Sigmoid colon (tissue), 4 donors: ENCODE data around the gene DEPDC1.

ENCODE experiments used
- EP300 ChIP-seq, 4 donors: sonication (generic); formaldehyde crosslinking; IDR thresholded peaks; one replicate each; pipeline ENCODE4 v1.6.1; 2017; ENCODE audit warnings: antibody characterized with exemption in 4 of 4
- POLR2A ChIP-seq, 2 donors: fragments of 450-650 bp; IDR thresholded peaks; one replicate each; pipeline ENCODE4 v1.6.1; 2016; ENCODE audit warnings: antibody characterized with exemption in 2 of 2, mild to moderate bottlenecking in 2 of 2, moderate library complexity in 2 of 2
- POLR2AphosphoS5 ChIP-seq, 4 donors: sonication (generic); formaldehyde crosslinking; IDR thresholded peaks; one replicate each; pipeline ENCODE4 v1.6.1; 2017; ENCODE audit warnings: antibody characterized with exemption in 4 of 4
- TF ChIP-seq, protein P1 (sequence below), 4 experiments: fragments of 450-650 bp in 3 of 4; fragments of 200-600 bp in 1 of 4; IDR thresholded peaks; one replicate each; pipeline ENCODE4 v1.5.1; 2016 to 2019; ENCODE audit warnings: antibody characterized with exemption in 4 of 4, mild to moderate bottlenecking in 3 of 4, moderate library complexity in 2 of 4

DNA sequence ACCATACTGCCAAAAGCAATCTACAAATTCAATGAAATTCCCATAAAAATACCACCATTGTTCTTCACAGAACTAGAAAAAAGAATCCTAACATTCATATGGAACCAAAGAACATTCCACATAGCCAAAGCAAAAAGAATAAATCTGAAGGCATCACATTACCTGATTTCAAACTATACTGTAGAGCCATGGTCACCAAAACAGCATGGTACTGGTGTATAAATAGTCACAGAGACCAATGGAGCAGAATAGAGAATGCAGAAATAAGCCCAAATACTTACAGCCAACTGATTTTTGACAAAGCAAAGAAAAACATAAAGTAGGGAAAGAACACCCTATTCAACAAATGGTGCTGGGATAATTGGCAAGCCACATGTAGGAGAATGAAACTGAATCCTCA, 6.2 kb upstream of the DEPDC1 start:
- TF ChIP-seq, protein P1, sequence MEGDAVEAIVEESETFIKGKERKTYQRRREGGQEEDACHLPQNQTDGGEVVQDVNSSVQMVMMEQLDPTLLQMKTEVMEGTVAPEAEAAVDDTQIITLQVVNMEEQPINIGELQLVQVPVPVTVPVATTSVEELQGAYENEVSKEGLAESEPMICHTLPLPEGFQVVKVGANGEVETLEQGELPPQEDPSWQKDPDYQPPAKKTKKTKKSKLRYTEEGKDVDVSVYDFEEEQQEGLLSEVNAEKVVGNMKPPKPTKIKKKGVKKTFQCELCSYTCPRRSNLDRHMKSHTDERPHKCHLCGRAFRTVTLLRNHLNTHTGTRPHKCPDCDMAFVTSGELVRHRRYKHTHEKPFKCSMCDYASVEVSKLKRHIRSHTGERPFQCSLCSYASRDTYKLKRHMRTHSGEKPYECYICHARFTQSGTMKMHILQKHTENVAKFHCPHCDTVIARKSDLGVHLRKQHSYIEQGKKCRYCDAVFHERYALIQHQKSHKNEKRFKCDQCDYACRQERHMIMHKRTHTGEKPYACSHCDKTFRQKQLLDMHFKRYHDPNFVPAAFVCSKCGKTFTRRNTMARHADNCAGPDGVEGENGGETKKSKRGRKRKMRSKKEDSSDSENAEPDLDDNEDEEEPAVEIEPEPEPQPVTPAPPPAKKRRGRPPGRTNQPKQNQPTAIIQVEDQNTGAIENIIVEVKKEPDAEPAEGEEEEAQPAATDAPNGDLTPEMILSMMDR (IDR thresholded peaks at IDR 0.05), result no peak
- TF ChIP-seq POLR2AphosphoS5 (IDR thresholded peaks at IDR 0.05) (no peak), EP300 (IDR thresholded peaks at IDR 0.05) (no peak), POLR2A (IDR thresholded peaks at IDR 0.05) (no peak)
